HepG2 (cell line): Measurements from ENCODE around the gene OR14A16. TPM values are rescaled to one million over a fixed set of nuclear protein-coding genes. Genes with fewer than 3 reads are reported as not detected.

Experiments used
- ATAC-seq: fragments of 200-7000 bp; cut with Tn5 transposase; 3 replicates; pipeline ENCODE4 v1.9.1; 2020; ENCODE audit warnings: mild to moderate bottlenecking, moderate library complexity
- BruUV-seq: library from RNA; stranded (reverse); fragments of 400-500 nt; replicated peaks from 2 replicates; lab custom pipeline; 2021; lab: Mats Ljungman, UMichigan
- CTCF ChIA-PET: fragments of 300-600 bp; formaldehyde crosslinking; extraction: SDS; loops from one replicate; lab custom pipeline; 2021; ENCODE audit warnings: low total read pairs, inconsistent platforms, low intra/inter-chr PET ratio; lab: Yijun Ruan, JAX
- POLR2A ChIA-PET: fragments of 350-600 bp; sonication (Branson Sonifier 250); formaldehyde crosslinking; loops from one replicate; lab custom pipeline; 2020; ENCODE audit warnings: antibody characterized with exemption, inconsistent platforms; lab: Yijun Ruan, JAX
- DNase-seq: peaks from one replicate; pipeline ENCODE4 v3.0.0-alpha.2; 2015; ENCODE audit warnings: low spot score
- FAIRE-seq: peaks from 3 replicates; lab custom pipeline; 2011; peaks lifted over from hg19 to GRCh38; lab: Jason Lieb, UNC
- H2AFZ ChIP-seq: one replicate; pipeline ENCODE4 v1.6.1; 2011; ENCODE audit warnings: low read length, inconsistent platforms
- H3K27ac ChIP-seq: fragments of 300-600 bp; 3 replicates; pipeline ENCODE4 v1.8.0; 2011; ENCODE audit warnings: mixed run types, mild to moderate bottlenecking, mixed read lengths, low read length, inconsistent platforms; ENCODE audit not compliant: insufficient read depth; ENCODE audit errors: extremely low read length
- H3K27me3 ChIP-seq, 2 experiments: fragments of 200-600 bp in 1 of 2; 2 replicates in 1 of 2; 3 replicates in 1 of 2; pipeline versions ENCODE4 v1.6.0 to v1.8.0; 2011; ENCODE audit warnings: low read length in 2 of 2, mild to moderate bottlenecking in 2 of 2, moderate library complexity in 2 of 2, inconsistent platforms in 1 of 2; ENCODE audit not compliant: insufficient read depth in 2 of 2, control insufficient read depth in 1 of 2
- H3K36me3 ChIP-seq, 2 experiments: fragments of 200-600 bp in 1 of 2; replicated peaks in 1 of 2; 2 replicates in 1 of 2; 3 replicates in 1 of 2; pipeline versions ENCODE4 v1.5.1 to v1.8.0; 2011; ENCODE audit warnings: low read length in 2 of 2, inconsistent platforms in 1 of 2; ENCODE audit not compliant: insufficient read depth in 2 of 2, control insufficient read depth in 1 of 2
- H3K4me1 ChIP-seq: 2 replicates; pipeline ENCODE4 v1.5.1; 2012; ENCODE audit warnings: low read length, inconsistent platforms; ENCODE audit not compliant: insufficient read depth
- H3K4me2 ChIP-seq: 2 replicates; pipeline ENCODE4 v1.6.0; 2011; ENCODE audit warnings: low read depth, low read length, inconsistent platforms
- H3K4me3 ChIP-seq, 3 experiments: fragments of 200-600 bp in 1 of 3; sonication (generic), shearing (Covaris generic) in 1 of 3; replicated peaks in 1 of 3; 2 replicates each; pipeline ENCODE4 v1.5.1; 2011 to 2016; ENCODE audit warnings: low read length in 3 of 3, inconsistent platforms in 2 of 3, low read depth in 2 of 3, mild to moderate bottlenecking in 2 of 3, control low read depth in 1 of 3, mixed read lengths in 1 of 3; ENCODE audit not compliant: insufficient read depth in 1 of 3
- H3K79me2 ChIP-seq: one replicate; pipeline ENCODE4 v1.6.1; 2011; ENCODE audit warnings: low read length, inconsistent platforms; ENCODE audit not compliant: insufficient read depth
- H3K9ac ChIP-seq: 2 replicates; pipeline ENCODE4 v1.6.0; 2011; ENCODE audit warnings: mild to moderate bottlenecking, low read depth, low read length, inconsistent platforms; ENCODE audit not compliant: insufficient read depth
- H3K9me3 ChIP-seq: 2 replicates; pipeline ENCODE4 v1.5.1; 2012; ENCODE audit warnings: mild to moderate bottlenecking, low read length
- H4K20me1 ChIP-seq: 2 replicates; pipeline ENCODE4 v1.6.0; 2011; ENCODE audit warnings: inconsistent platforms, mild to moderate bottlenecking, low read length, moderate library complexity; ENCODE audit not compliant: insufficient read depth
- SMYD3 ChIP-seq: sonication (generic); formaldehyde crosslinking; IDR thresholded peaks from 2 replicates; pipeline ENCODE4 v1.8.1; 2023; ENCODE audit warnings: mild to moderate bottlenecking, missing genetic modification reagents
- TMF1 ChIP-seq: sonication (generic); formaldehyde crosslinking; IDR thresholded peaks from 2 replicates; pipeline ENCODE4 v1.8.1; 2022; ENCODE audit warnings: low read depth, missing genetic modification reagents
- ZBTB21 ChIP-seq: sonication (generic); formaldehyde crosslinking; IDR thresholded peaks from 2 replicates; pipeline ENCODE4 v1.4.0; 2020; ENCODE audit warnings: missing genetic modification reagents
- ZNF335 ChIP-seq: sonication (generic); formaldehyde crosslinking; IDR thresholded peaks from 2 replicates; pipeline ENCODE4 v1.4.0; 2020; ENCODE audit warnings: missing genetic modification reagents
- WGBS: methylation state at CpG from one replicate; pipeline ENCODE4 v1.1.6; 2017; ENCODE audit warnings: low lambda C conversion rate; 5-methylcytosine and 5-hydroxymethylcytosine counted together
- in situ Hi-C: cut with HindIII; loops from 2 replicates; pipeline ENCODE4 v1.10.0; 2017; ENCODE audit warnings: low pct_unique_long_range_greater_than_20kb; ENCODE audit not compliant: extremely low pct_ligation_motif_present
- intact Hi-C: fragments of 100-400 bp; cut with micrococcal nuclease; formaldehyde crosslinking; loops from one replicate; pipeline ENCODE4 v1.10.0; 2022; ENCODE audit not compliant: unreplicated experiment
- polyA plus RNA-seq, 8 experiments: library from polyadenylated mRNA; depleted of rRNA in 3 of 8; stranded (reverse) in 7 of 8; unstranded in 1 of 8; fragments of >200 nt; fragmentation: Illumina TruSeq in 4 of 8; extraction: Trizol in 4 of 8; gene quantifications; 2 replicates each; pipeline versions ENCODE4 v1.2.1 to v1.2.3, GENCODE V29; 2011 to 2016; ENCODE audit warnings: low read depth in 4 of 8, missing spikeins in 1 of 8, mixed read lengths in 1 of 8; ENCODE audit not compliant: insufficient read depth in 1 of 8
- total RNA-seq, 5 experiments: library from RNA; depleted of rRNA; stranded (reverse); fragments of >200 nt; fragmentation: Illumina TruSeq; extraction: Trizol; gene quantifications; 2 replicates each; pipeline ENCODE4 v1.2.3, GENCODE V29; 2016; ENCODE audit warnings: low read depth in 1 of 5
- TF ChIP-seq, protein P1 (sequence below): sonication (generic); formaldehyde crosslinking; conservative IDR thresholded peaks from 2 replicates; pipeline ENCODE4 v1.8.1; 2023; ENCODE audit warnings: missing genetic modification reagents
- TF ChIP-seq, protein P2 (sequence below): sonication (generic); formaldehyde crosslinking; IDR thresholded peaks from 2 replicates; pipeline ENCODE4 v1.5.0; 2020; ENCODE audit warnings: missing genetic modification reagents

OR14A16 gene
- total and polyA plus RNA-seq, 2 of the 13 experiments (the other 11 are each of a cell fraction or from before 2014, with no cell fraction given), result not detected

- ATAC-seq (no peak), FAIRE-seq (no peak), DNase-seq (no peak)
- Histone ChIP-seq H2AFZ (no peak overlapping the region), H4K20me1 (no peaks in the 10 kb centered on the region), H3K4me3 (no peak overlapping the region), H3K9me3 (no peaks in the 10 kb centered on the region), H3K27ac (no peak overlapping the region), H3K79me2 (no peaks in the 10 kb centered on the region), H3K9ac (no peak overlapping the region), H3K27me3 (no peaks in the 10 kb centered on the region; a peak in 1 of 5 replicates), H3K36me3 (no peaks in the 10 kb centered on the region), H3K4me1 (no peaks in the 10 kb centered on the region), H3K4me2 (no peak overlapping the region)
- no peak for TF ChIP-seq TMF1 (CRISPR knock-in tag)
- no peak for TF ChIP-seq SMYD3 (CRISPR knock-in tag)
- TF ChIP-seq, protein P1, sequence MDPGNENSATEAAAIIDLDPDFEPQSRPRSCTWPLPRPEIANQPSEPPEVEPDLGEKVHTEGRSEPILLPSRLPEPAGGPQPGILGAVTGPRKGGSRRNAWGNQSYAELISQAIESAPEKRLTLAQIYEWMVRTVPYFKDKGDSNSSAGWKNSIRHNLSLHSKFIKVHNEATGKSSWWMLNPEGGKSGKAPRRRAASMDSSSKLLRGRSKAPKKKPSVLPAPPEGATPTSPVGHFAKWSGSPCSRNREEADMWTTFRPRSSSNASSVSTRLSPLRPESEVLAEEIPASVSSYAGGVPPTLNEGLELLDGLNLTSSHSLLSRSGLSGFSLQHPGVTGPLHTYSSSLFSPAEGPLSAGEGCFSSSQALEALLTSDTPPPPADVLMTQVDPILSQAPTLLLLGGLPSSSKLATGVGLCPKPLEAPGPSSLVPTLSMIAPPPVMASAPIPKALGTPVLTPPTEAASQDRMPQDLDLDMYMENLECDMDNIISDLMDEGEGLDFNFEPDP (CRISPR knock-in tag), result no peak
- TF ChIP-seq, protein P2, sequence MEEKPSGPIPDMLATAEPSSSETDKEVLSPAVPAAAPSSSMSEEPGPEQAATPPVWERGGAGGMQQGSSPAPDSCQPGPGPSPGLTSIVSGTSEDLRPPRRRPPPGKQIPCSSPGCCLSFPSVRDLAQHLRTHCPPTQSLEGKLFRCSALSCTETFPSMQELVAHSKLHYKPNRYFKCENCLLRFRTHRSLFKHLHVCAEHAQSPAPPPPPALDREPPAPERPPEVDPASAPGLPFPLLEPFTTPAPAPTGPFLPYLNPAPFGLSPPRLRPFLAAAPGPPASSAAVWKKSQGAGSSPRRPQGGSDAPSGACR (CRISPR knock-in tag), result no peak
- CTCF ChIA-PET, result no interaction called here
- intact Hi-C loops, result no loop called here
- POLR2A ChIA-PET, result no interaction called here
- 5% methylated on average over 1 of the region's 1 CpG for WGBS
- in situ Hi-C loops, result no loop called here
- BruUV-seq, result no TSS peak
Observed at GRCh38 chr1:247849616-247850015, 25.7 kb upstream of the OR14A16 start.

GRCh38 chr1:247848346-247848745 is 24.4 kb upstream of the OR14A16 start:
- intact Hi-C loops, result no loop called here
- H3K27me3 ChIP-seq, result no peaks in the 10 kb centered on the region; a peak in 1 of 5 replicates
- DNase-seq (no peak), FAIRE-seq (no peak), ATAC-seq (no peak)
- POLR2A ChIA-PET, result no interaction called here
- H3K79me2 ChIP-seq, result no peaks in the 10 kb centered on the region
- no peaks in the 10 kb centered on the region for H3K36me3 ChIP-seq
- H3K4me2 ChIP-seq, result no peak overlapping the region
- BruUV-seq, result no TSS peak
- in situ Hi-C loops, result no loop called here
- CTCF ChIA-PET, result no interaction called here
- no peak overlapping the region for H3K9ac ChIP-seq
- no peak overlapping the region for H3K27ac ChIP-seq
- H3K9me3 ChIP-seq, result no peaks in the 10 kb centered on the region
- WGBS, result 40% methylated on average over 7 of the region's 7 CpGs
- no peak overlapping the region for H2AFZ ChIP-seq
- no peak overlapping the region for H3K4me3 ChIP-seq
- TF ChIP-seq ZBTB21 (no peak), ZNF335 (CRISPR knock-in tag) (no peak)
- H3K4me1 ChIP-seq, result no peaks in the 10 kb centered on the region
- H4K20me1 ChIP-seq, result no peaks in the 10 kb centered on the region
